ENCODE results near the gene PRRG2. TPM values are rescaled to one million over a fixed set of nuclear protein-coding genes. Genes with fewer than 3 reads are reported as not detected.

The PRRG2 gene
- total RNA-seq, 2 experiments from 2014 or later, result 0.52 TPM

- Mint-ChIP-seq H3K36me3 (ENCODE audit: low read depth) (peaks cover 5% of the 10 kb centered on the region), H3K4me3 (no peak overlapping the region), H3K27ac (peak overlapping the region; percentile 56), H3K9me3 (no peaks in the 10 kb centered on the region), H3K4me1 (ENCODE audit: low read depth) (peaks cover 45% of the 10 kb centered on the region), H3K27me3 (ENCODE audit: low read depth) (no peaks in the 10 kb centered on the region)
- DNase-seq, result no peak
- intact Hi-C loops (cut with micrococcal nuclease), result loop anchor here (5.0 kb wide), 1 partner anchor 36 kb away; no protein-coding TSS in a partner anchor
- CTCF ChIA-PET, result interaction anchor here (0.6 to 6.7 kb wide), 3 partner anchors 13 to 68 kb away, joined by 3 to 74 read pairs (median 17); no protein-coding TSS in a partner anchor
Observed at GRCh38 chr19:49573425-49573824, 7.7 kb upstream of the PRRG2 start.

GRCh38 chr19:49574206-49574755, 6.8 kb upstream of the PRRG2 start:
- peak overlapping the region; percentile 53 for H3K27ac Mint-ChIP-seq
- no peaks in the 10 kb centered on the region for H3K27me3 Mint-ChIP-seq (ENCODE audit: low read depth)
- peaks cover 48% of the 10 kb centered on the region for H3K4me1 Mint-ChIP-seq (ENCODE audit: low read depth)
- H3K4me3 Mint-ChIP-seq, result no peak overlapping the region
- H3K36me3 Mint-ChIP-seq (ENCODE audit: low read depth), result peaks cover 5% of the 10 kb centered on the region
- intact Hi-C loops (cut with micrococcal nuclease), result loop anchor here (5.0 kb wide), 1 partner anchor 37 kb away; no protein-coding TSS in a partner anchor
- CTCF ChIA-PET, result interaction anchor here (0.6 to 6.7 kb wide), 5 partner anchors 14 to 71 kb away, joined by 3 to 74 read pairs (median 4); no protein-coding TSS in a partner anchor
- no peaks in the 10 kb centered on the region for H3K9me3 Mint-ChIP-seq
- no peak for DNase-seq

GRCh38 chr19:49579193-49579592, 1.9 kb upstream of the PRRG2 start:
- DNase-seq, result no peak
- peak overlapping the region; percentile 85 for H3K4me3 Mint-ChIP-seq
- CTCF ChIA-PET, result interaction anchor here (0.7 to 4.4 kb wide), 7 partner anchors 9 to 76 kb away, joined by 4 to 30 read pairs (median 6); no protein-coding TSS in a partner anchor
- no peaks in the 10 kb centered on the region for H3K27me3 Mint-ChIP-seq (ENCODE audit: low read depth)
- peaks cover 39% of the 10 kb centered on the region for H3K4me1 Mint-ChIP-seq (ENCODE audit: low read depth)
- no peaks in the 10 kb centered on the region for H3K9me3 Mint-ChIP-seq
- H3K36me3 Mint-ChIP-seq (ENCODE audit: low read depth), result peaks cover 1% of the 10 kb centered on the region
- intact Hi-C loops (cut with micrococcal nuclease), result no loop called here
- no peak overlapping the region for H3K27ac Mint-ChIP-seq

- Mint-ChIP-seq H3K4me3 (peak overlapping the region; percentile 85), H3K27me3 (ENCODE audit: low read depth) (no peaks in the 10 kb centered on the region), H3K36me3 (ENCODE audit: low read depth) (peaks cover 1% of the 10 kb centered on the region), H3K4me1 (ENCODE audit: low read depth) (peaks cover 36% of the 10 kb centered on the region), H3K9me3 (no peaks in the 10 kb centered on the region), H3K27ac (peak overlapping the region; percentile 82)
- intact Hi-C loops (cut with micrococcal nuclease), result loop anchor here (1.0 kb wide), 3 partner anchors 10 to 96 kb away; partner anchors contain the start of gene RRAS
- no peak for DNase-seq
- CTCF ChIA-PET, result interaction anchor here (0.9 to 4.4 kb wide), 10 partner anchors 8 to 138 kb away, joined by 3 to 30 read pairs (median 4); no protein-coding TSS in a partner anchor
Observed at GRCh38 chr19:49579947-49580263, 1.2 kb upstream of the PRRG2 start.

- H3K27ac Mint-ChIP-seq, result peak within 1 kb of the TSS; percentile 82
- peaks cover 1% of the 10 kb centered on the region for H3K36me3 Mint-ChIP-seq (ENCODE audit: low read depth)
- H3K9me3 Mint-ChIP-seq, result no peaks in the 10 kb centered on the region
- no peaks in the 10 kb centered on the region for H3K27me3 Mint-ChIP-seq (ENCODE audit: low read depth)
- intact Hi-C loops (cut with micrococcal nuclease), result loop anchor here (1.0 kb wide), 3 partner anchors 10 to 96 kb away; partner anchors contain the start of gene RRAS
- H3K4me1 Mint-ChIP-seq (ENCODE audit: low read depth), result peaks cover 36% of the 10 kb centered on the region
- H3K4me3 Mint-ChIP-seq, result peak within 1 kb of the TSS; percentile 85
- peak; percentile 98 for DNase-seq
- CTCF ChIA-PET, result interaction anchor here (0.9 to 4.4 kb wide), 9 partner anchors 10 to 137 kb away, joined by 3 to 30 read pairs (median 4); no protein-coding TSS in a partner anchor
Observed at GRCh38 chr19:49580264-49581006, 681 bp upstream of the PRRG2 start, which contains the start of gene NOSIP. Gene NOSIP (minus strand): TSS chr19:49580556. CDS start chr19:49560691, 19,865 bp downstream.

GRCh38 chr19:49583239-49583638, 2.1 kb downstream of the PRRG2 start:
- no peaks in the 10 kb centered on the region for H3K27me3 Mint-ChIP-seq (ENCODE audit: low read depth)
- no peaks in the 10 kb centered on the region for H3K36me3 Mint-ChIP-seq (ENCODE audit: low read depth)
- peaks cover 23% of the 10 kb centered on the region for H3K4me1 Mint-ChIP-seq (ENCODE audit: low read depth)
- H3K27ac Mint-ChIP-seq, result no peak overlapping the region
- no peak overlapping the region for H3K4me3 Mint-ChIP-seq
- no peak for DNase-seq
- H3K9me3 Mint-ChIP-seq, result no peaks in the 10 kb centered on the region
- intact Hi-C loops (cut with micrococcal nuclease), result no loop called here
- CTCF ChIA-PET, result interaction anchor here (1.6 to 1.7 kb wide), 2 partner anchors 11 to 13 kb away, joined by 4 to 5 read pairs; no protein-coding TSS in a partner anchor

- Mint-ChIP-seq H3K9me3 (no peaks in the 10 kb centered on the region), H3K36me3 (ENCODE audit: low read depth) (no peaks in the 10 kb centered on the region), H3K27me3 (ENCODE audit: low read depth) (no peaks in the 10 kb centered on the region), H3K27ac (no peak overlapping the region), H3K4me3 (no peak overlapping the region), H3K4me1 (ENCODE audit: low read depth) (peaks cover 20% of the 10 kb centered on the region)
- CTCF ChIA-PET, result interaction anchor here (1.6 to 1.7 kb wide), 2 partner anchors 15 to 38 kb away, joined by 5 to 6 read pairs; no protein-coding TSS in a partner anchor
- intact Hi-C loops (cut with micrococcal nuclease), result no loop called here
- DNase-seq, result no peak
Observed at GRCh38 chr19:49585023-49585422, 3.9 kb downstream of the PRRG2 start.

- no peaks in the 10 kb centered on the region for H3K27me3 Mint-ChIP-seq (ENCODE audit: low read depth)
- H3K9me3 Mint-ChIP-seq, result no peaks in the 10 kb centered on the region
- no peak overlapping the region for H3K27ac Mint-ChIP-seq
- CTCF ChIA-PET, result interaction anchor here (1.1 to 1.2 kb wide), 2 partner anchors 8 to 90 kb away, joined by 3 to 4 read pairs; no protein-coding TSS in a partner anchor
- H3K36me3 Mint-ChIP-seq (ENCODE audit: low read depth), result no peaks in the 10 kb centered on the region
- intact Hi-C loops (cut with micrococcal nuclease), result no loop called here
- H3K4me3 Mint-ChIP-seq, result no peak overlapping the region
- DNase-seq, result no peak
- H3K4me1 Mint-ChIP-seq (ENCODE audit: low read depth), result peaks cover 14% of the 10 kb centered on the region
Observed at GRCh38 chr19:49587227-49587626, 6.1 kb downstream of the PRRG2 start.

- Mint-ChIP-seq H3K4me1 (ENCODE audit: low read depth) (peaks cover 16% of the 10 kb centered on the region), H3K9me3 (no peaks in the 10 kb centered on the region), H3K27ac (no peak overlapping the region), H3K27me3 (ENCODE audit: low read depth) (no peaks in the 10 kb centered on the region), H3K36me3 (ENCODE audit: low read depth) (peaks cover 2% of the 10 kb centered on the region), H3K4me3 (no peak overlapping the region)
- peak; percentile 65 for DNase-seq
- CTCF ChIA-PET, result interaction anchor here (1.1 to 1.2 kb wide), 2 partner anchors 9 to 89 kb away, joined by 3 to 4 read pairs; no protein-coding TSS in a partner anchor
- intact Hi-C loops (cut with micrococcal nuclease), result no loop called here
Observed at GRCh38 chr19:49588365-49589122, 7.4 kb downstream of the PRRG2 start.

- Mint-ChIP-seq H3K36me3 (ENCODE audit: low read depth) (peaks cover 9% of the 10 kb centered on the region), H3K9me3 (no peaks in the 10 kb centered on the region), H3K4me1 (ENCODE audit: low read depth) (peaks cover 25% of the 10 kb centered on the region), H3K27me3 (ENCODE audit: low read depth) (no peaks in the 10 kb centered on the region), H3K4me3 (no peak overlapping the region), H3K27ac (no peak overlapping the region)
- intact Hi-C loops (cut with micrococcal nuclease), result no loop called here
- CTCF ChIA-PET, result no interaction called here
- no peak for DNase-seq
Observed at GRCh38 chr19:49589502-49589905, 8.4 kb downstream of the PRRG2 start.

GRCh38 chr19:49590071-49590970, 9.2 kb downstream of the PRRG2 start:
- peaks cover 9% of the 10 kb centered on the region for H3K36me3 Mint-ChIP-seq (ENCODE audit: low read depth)
- CTCF ChIA-PET, result no interaction called here
- DNase-seq, result peak; percentile 96
- H3K9me3 Mint-ChIP-seq, result no peaks in the 10 kb centered on the region
- intact Hi-C loops (cut with micrococcal nuclease), result loop anchor here (1.0 to 5.0 kb wide), 8 partner anchors 10 to 792 kb away; partner anchors contain the start of genes AKT1S1, BCL2L12, FUZ and IRF3
- peak overlapping the region; percentile 77 for H3K4me3 Mint-ChIP-seq
- peak overlapping the region; percentile 85 for H3K27ac Mint-ChIP-seq
- peaks cover 25% of the 10 kb centered on the region for H3K4me1 Mint-ChIP-seq (ENCODE audit: low read depth)
- H3K27me3 Mint-ChIP-seq (ENCODE audit: low read depth), result no peaks in the 10 kb centered on the region

All from activated naive CD4-positive, alpha-beta T cell treated with anti-CD3 and anti-CD28 coated beads for 36 hours (primary cell).